Activated CD4-positive, CD25-positive, alpha-beta regulatory T cell treated with anti-CD3 and anti-CD28 coated beads, Interleukin-2, amount 50 U/mL, for 24 hours (primary cell): Measurements from ENCODE around the gene ZNF592.
A peak's percentile ranks its signal among the peaks of the same experiment; 100 is the strongest.

Experiments
- ATAC-seq, 2 donors: fragments of 150-1000 bp; cut with Tn5 transposase; one replicate each; pipeline ENCODE4 v1.10.0; 2021; ENCODE audit warnings: mild to moderate bottlenecking in 1 of 2, moderate library complexity in 1 of 2

Gene ZNF592

DNA sequence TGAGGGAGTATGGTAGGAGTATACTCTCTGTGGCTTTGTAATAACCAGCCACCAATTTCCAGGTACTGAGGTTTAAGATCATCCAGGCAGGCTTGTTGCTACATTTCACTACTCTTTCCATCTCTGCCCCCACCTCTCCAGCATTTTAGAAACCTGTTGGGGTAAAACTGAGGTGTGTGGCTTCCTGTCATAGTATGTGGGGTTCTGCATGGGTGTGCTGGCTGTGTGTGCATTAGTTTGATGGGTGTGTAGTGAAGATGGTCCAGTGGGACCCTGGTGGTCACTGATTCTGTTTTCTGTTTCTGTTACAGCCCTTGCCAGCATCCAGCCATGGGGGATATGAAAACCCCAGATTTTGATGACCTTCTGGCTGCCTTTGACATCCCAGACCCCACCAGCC, 34.0 kb downstream of the ZNF592 start:
- no peak for ATAC-seq

DNA sequence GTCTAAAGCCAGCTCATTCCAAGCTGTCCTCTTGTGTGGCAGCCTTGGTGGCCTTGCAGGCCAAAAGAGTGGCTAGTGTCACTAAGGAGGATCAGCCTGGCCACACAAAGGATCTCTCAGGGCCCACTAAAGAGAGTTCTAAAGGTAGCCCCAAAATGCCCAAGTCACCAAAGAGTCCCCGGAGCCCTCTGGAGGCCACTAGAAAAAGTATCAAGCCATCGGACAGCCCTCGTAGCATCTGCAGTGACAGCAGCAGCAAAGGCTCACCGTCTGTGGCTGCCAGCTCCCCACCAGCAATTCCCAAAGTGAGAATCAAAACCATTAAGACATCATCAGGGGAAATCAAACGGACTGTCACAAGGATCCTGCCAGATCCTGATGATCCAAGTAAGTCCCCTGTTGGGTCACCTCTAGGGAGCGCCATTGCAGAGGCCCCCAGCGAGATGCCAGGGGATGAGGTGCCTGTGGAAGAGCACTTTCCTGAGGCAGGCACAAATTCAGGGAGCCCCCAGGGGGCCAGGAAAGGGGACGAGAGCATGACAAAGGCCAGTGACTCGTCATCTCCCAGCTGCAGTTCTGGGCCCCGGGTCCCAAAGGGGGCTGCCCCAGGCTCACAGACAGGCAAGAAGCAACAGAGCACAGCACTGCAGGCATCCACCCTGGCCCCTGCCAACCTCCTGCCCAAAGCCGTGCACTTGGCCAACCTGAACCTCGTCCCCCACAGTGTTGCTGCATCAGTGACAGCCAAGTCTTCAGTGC, 35.3 kb downstream of the ZNF592 start:
- no peak for ATAC-seq

DNA sequence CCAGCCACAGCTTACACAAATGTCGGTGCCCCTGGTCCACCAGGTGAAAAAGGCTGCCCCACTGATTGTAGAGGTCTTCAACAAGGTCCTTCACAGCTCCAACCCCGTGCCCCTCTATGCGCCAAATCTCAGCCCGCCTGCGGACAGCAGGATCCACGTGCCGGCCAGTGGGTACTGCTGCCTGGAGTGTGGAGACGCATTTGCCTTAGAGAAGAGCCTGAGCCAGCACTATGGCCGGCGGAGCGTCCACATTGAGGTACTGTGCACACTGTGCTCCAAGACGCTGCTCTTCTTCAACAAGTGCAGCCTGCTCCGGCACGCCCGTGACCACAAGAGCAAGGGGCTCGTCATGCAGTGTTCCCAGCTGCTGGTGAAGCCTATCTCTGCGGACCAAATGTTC, 35.9 kb downstream of the ZNF592 start:
- no peak for ATAC-seq

DNA sequence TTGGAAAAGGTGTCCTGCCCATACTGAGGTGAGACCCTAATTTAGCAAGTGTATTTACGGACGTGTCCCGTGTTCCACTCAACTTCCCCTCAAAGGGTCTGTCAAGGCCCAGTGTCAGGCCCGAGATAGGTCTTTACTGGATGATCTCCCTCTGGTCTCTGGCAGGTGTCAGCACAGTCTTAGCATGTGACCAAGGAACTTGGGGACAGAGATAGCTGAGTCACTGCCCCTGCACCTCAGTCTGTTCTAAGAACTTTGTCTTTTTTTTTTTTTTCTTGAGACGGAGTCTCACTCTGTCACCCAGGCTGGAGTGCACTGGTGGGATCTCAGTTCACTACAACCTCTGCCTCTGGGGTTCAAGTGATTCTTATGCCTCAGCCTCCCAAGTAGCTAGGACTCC, 36.7 kb downstream of the ZNF592 start:
- peak; percentile 79 to 86 for ATAC-seq

DNA sequence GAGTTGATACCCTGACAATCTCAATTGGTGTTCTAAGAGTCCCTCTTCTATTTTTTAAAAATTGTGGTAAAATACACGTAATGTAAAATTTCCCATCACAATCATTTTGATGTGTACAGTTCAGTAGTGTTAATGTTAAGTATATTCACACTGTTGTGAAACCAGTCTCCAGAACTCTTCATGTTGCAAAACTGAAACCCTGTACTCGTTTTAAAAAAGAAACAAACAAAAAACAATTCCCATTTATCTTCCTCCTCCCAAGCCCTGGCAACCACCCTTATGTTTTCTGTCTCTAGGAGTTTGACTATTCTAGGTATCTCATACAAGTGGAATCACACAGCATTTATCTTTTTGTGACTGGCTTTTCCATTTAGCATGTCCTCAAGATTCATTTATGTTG, 40.1 kb downstream of the ZNF592 start:
- no peak for ATAC-seq

DNA sequence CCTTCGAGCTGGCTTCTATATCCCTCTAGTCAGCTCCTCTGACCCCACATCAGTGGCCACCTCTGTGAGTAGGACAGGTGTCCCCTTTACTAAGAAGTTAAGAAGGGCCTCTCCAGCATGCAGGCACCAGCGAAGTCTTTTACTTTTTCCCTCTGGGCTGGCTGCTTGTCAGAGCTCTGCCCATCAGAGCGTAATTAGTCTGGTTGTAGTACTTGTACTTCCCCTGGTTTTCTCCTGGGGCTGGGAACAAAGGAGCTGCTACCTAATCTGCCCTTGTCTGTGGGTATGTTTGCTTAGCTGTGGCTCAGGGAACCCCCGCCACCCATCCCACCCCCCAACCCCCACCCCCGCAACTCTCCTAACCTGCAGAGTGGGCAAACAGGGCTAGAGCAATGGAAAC, 41.4 kb downstream of the ZNF592 start:
- no peak for ATAC-seq

DNA sequence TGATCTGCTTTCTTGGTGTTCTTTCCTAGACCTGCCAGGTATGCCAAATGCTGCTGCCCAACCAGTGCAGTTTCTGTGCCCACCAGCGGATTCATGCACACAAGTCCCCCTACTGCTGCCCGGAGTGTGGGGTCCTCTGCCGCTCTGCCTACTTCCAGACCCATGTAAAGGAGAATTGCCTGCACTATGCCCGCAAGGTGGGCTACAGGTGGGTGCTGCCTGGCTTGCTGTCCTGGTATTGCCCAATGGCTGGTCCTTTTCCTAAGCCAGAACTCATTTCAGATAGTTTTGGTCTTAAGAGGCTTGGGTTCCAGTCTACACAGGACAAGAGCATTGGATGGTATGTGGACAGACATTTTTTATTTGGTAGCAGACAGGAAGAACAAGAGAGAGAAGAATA, 42.3 kb downstream of the ZNF592 start:
- no peak for ATAC-seq

DNA sequence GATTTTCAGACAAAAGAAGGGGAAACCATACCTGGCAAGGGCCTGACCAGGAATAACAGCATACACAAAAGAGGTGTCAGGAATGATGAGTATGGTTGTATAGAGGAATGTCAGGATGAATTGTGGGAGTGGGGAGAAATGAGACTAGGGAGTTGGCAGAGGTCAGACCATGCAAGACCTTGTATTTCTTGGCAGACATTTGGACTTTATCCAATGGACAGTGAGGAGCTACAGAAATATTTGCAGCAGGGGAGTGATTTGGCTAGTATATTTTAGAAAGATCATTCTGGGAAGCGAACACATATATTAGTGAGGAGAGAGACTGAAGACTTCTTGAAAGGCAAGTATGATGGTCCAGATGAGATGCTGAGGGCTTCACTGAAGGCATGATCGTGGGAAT, 43.4 kb downstream of the ZNF592 start:
- ATAC-seq: no peak

DNA sequence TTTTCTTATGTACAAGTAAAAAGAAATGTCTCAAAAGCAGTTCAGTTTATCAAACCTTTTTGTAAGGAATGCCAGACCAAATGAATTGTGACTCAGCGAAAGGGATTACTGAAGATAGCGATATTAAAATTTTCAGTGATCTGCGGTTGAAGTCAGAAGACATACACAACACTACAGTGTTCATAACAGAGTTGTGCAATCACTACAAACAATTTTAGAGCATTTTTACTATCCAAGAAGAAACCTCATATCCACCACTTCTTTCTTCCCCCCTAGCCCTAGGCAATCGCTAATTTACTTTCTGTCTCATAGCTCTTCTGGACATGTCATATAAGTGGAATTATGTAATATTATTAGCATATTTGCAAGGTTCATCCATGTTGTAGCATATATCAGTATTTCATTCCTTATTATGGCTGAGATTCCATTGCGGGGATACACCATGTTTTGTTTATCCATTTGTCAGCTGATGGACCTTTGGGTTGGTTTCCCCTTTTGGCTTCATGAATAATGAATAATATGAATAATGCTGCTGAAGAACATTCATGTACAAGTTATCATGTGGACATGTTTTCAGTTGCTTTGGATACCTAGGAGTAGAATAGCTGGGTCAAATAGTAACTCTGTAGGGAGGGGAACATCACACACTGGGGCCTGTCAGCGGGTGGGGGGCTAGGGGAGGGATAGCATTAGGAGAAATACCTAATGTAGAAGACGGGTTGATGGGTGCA, 45.2 kb downstream of the ZNF592 start:
- ATAC-seq: no peak

DNA sequence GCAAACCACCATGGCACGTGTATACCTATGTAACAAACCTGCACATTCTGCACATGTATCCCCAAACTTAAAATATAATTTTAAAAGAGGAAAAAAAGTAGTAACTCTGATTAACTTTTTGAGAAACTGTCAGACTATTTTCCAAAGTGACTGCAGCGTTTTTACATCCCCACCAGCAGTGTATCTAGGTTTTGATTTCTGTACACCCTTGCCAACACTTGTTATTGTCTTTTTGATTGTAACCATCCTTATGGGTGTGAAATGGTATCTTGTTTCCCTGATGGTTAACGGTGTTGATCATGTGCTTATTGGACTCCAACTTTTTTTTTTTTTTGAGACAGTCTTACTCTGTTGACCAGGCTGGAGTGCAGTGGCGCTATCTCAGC, 45.8 kb downstream of the ZNF592 start:
- ATAC-seq: no peak

DNA sequence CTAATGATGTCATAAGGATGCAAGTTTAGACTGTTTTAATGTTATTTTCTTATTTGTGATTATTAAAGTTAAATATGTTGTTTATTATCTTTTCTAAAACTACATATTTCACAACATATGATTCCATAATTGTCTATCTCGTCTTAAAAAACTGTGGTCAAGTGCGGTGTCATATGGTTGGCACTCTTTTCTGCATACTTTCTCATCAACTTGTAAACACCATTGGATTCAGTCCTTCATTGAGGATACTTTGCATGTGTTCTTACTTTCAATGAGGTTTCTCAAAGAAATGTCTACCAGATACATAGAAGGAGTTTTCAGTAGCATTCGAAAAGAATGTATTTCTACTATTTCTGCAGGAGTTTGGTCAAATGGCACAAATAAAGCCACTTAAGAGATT, 46.8 kb downstream of the ZNF592 start:
- no peak for ATAC-seq

DNA sequence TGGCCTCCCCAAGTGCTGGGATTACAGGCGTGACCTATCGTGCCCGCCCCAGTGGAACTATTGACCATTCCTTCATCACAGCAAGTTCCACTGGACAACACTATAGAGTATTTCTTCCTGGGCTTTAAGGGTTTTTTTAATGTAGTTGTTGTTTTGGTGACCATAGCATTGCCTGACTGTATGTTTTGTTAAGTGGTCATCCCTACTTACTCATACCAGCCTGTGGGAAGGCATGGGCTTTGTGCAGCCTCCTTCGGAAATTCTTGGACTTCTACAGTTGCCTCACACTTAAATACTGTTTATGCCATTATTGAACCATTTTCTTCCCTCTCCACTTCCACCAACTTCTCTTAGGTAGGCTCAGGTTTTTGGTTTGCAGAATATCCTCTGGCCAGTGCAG, 48.8 kb downstream of the ZNF592 start:
- ATAC-seq: no peak

DNA sequence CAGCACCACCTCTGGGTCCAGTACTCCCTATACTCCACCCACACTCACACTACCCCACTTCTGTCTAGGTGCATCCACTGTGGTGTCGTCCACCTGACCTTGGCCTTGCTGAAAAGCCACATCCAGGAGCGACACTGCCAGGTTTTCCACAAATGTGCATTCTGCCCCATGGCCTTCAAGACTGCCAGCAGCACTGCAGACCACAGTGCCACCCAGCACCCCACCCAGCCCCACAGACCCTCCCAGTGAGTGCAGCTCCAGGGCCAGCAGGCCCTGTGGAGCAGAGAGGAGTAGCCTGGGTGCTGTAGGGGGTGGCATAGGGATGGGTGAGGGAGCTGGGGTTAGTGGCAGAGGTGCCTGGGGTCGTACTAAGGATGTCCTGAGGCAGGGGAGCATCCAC, 49.4 kb downstream of the ZNF592 start:
- no peak for ATAC-seq

DNA sequence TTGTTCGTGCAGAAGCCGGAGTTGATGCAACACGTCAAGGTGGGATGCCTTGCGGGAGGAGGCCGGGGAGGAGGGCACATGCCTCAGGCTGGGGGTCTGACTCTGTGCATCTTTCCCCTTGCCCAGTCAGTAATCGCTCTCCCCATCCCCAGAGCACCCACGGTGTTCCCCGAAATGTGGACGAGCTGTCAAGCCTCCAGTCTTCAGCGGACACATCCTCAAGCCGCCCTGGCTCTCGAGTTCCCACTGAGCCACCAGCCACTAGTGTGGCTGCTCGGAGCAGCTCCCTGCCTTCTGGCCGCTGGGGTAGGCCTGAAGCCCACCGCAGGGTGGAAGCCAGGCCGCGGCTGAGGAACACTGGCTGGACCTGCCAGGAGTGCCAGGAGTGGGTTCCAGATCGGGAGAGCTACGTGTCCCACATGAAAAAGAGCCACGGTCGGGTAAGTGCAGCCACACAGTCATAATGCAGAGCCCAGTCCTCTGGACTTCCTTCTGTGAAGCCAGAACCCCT, 50.1 kb downstream of the ZNF592 start:
- no peak for ATAC-seq

DNA sequence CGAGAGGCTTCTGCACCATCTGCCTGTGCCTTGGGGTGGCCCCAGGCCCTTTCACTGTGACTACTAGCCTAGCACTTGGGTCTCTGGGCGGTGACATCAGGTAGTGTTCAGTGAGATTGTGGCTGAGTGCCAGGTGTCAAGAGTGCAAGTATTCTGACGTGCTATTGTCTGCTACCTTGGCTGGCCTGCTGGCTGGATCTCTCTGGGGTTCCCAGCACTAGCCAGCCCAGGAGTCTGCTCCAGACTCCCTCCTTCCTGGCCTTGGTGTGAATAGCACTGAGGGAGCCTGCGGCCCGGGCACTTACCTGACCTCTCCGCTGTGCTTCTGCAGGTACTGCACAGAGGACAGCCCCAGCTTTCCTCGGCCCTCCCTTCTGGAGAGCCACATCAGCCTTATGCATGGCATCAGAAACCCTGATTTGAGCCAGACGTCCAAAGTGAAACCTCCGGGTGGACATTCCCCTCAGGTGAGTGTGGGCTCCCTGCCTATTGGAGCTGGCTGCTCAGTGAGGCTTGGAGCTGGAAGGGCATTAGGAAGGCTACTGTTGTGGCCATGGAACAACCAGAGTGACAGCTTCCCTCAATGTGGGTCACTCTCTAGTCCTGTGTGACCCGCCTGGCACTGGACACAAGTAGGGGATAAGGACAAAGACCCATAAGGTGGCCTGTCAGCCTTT, 51.3 kb downstream of the ZNF592 start:
- ATAC-seq: no peak

DNA sequence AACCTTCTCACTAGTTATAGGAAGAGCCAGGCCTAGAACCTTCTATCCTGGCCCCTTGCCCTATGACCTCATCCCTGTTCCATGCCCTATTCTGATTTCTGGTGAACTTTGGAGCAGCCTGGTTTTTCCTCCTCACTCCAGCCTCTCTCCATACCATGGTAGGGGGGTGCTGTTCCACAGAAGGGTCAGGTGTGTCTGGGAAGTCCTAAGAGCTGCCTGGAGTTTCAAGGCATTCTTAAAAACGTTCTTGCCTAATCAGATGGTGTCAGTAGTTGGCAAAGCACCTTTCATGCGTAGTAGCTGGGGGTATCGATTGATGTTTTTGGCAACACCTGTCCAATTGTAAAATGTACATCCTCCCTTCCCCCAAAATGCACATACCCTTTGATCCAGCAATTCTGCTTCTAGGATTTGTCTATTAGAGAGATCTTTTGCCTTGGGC, 52.0 kb downstream of the ZNF592 start:
- no peak for ATAC-seq

DNA sequence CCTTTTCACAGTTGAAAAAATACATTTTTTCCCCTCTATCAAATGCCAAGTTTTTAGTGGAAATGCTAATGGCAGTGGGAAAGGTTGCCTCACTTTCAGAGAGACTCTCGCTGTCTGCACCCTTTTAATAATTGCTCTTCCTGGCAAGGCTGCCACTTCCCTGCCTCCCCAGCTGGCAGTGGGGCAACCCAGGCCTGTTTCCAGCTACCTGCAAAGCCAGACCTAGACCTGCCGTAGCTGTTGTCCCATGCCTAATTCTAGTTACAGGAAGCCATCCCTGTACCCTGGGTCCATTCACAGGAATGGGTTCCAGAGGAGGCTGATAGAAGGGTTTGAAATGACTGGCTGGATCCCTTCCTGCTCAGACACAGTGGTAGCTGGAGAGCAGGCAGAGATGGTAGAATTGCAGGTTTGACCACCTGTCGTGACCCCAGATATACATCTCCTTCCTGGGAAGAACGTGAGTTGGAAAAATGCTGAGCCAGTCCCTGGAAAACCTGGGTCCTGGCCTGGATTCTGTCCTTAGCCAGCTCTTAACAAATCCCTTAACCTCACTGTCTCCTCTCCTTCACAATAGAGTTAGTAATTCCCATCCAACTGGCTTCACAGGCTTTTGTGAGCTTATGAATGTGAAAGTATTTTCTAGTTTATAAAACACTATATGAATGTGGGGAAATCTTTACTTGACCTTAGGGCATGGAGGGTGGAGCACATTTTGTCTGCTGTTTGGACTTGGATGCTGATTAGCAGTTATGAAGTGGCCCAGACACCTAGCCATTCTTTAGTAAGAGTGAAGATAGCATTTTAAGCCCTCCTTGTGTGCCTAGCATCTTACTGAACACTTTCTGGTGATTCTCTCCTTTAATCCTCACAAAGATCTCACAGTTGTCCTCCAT, 55.9 kb downstream of the ZNF592 start:
- no peak for ATAC-seq

DNA sequence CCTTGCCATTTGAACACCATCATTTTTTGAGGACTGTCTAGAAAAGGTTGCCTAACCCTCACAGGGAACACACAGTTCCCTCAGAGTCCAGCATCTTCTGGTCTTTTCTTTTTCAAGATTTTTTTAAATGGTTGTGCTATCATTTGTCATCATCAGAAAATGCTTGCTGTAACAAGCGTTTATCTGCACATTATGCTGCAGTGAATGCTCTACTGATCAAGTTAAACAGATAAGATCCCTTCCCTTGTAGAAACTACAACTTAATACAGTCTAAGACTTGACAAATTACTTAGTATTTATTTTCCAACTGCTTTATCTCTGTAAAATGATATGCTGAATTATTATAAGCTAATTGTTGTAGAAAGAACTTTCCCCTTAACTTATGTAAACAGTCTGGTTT, 56.8 kb downstream of the ZNF592 start:
- ATAC-seq: no peak

DNA sequence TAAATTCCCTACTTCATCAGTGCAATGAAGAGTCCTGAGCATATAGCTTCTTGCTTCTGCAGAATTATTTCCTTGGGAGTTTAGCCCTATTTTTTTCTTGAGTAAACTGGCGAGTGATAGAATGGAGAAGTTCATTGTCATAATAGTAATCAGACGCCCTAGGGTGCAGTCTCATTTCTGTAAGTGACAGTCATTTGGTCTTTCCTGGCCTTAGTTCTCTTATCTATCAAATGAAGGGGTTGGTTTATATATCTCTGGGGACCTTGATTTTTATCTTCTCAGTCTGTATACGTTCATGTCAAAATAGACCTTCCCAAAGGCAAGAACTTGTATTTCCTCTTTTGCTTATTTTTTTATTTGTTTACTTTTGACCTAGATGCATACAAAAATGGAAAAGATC, 58.8 kb downstream of the ZNF592 start:
- ATAC-seq: peak in 1 of 2 donors; percentile 65

DNA sequence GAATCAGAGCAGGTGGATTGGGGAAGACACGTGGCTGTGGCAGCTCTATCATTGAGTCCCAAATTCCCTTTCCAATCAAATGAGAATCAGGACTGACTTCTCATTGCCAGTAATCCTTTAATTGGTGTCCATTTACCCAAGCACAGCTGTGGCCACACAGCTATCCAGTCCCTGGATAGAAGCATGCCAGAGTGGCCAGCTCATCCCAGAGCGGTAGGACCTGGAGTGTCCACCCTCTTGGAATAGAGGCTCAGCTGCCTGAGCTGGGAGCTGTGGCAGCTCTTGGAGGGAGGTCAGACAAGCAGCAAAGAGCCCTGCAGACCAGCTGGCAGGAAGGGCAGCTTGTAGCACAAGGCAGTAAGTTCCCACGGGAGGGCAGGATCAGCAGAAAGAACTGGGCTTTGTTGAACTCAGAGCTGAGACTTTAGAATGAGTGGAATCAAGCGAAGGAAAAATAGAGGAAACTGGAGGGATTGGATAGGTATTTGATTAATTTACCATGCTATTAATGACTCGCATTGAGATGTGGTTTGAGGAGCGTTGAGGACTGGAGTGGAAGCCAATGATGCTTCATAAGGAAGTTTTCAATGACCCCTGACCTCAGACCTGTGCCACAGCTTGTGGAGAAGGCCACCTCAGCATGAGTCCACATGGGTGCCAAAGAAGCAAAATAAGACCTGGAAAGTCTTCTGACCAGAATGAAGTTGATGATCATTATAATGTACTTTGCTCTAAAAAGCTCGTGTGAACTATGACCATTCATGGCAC, 61.9 kb downstream of the ZNF592 start:
- no peak for ATAC-seq

DNA sequence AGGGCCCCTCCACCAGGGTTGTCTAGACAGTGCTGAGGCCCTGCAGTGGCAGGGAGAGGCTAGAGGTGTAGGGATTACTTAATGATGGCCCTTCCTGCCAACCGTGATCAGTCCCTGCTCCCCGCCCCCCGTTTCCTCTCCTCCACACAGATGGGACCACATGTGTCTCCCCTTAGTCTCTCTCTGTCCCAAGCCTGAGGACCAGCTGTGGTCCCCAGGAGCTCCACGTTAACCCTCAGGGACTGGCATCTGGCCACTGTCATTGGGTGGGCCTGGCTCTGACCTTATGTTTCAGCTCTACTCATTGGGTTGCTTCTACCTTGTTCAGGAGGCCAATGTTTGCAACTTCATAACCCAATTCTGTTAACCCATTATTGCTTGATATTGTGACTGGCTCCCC, 62.8 kb downstream of the ZNF592 start:
- no peak for ATAC-seq

DNA sequence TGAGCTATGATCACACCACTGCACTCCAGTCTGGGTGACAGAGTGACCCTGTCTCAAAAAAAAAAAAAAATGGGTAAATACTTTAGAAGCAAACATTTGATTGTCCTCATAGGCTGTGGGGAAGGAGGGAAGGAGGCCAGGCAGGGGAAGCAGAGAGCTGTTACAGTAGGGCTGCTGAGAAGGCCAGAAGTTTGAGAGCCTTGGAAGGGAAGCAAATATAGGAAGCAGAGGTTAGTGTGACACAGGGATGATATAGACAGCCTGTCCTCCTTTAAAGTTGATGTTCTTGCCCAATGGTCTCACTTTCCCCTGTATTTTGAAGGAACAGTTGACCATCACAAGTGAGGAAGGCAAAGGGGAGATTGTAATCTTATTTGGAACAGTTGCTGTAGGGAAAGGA, 63.4 kb downstream of the ZNF592 start:
- ATAC-seq: no peak
